Sigmoid colon (tissue), 7 donors: Measurements from ENCODE around the gene LTA. TPM values are rescaled to one million over a fixed set of nuclear protein-coding genes. Genes with fewer than 3 reads are reported as not detected.

Source experiments
- DNase-seq: peaks from one replicate; pipeline ENCODE4 v3.0.0-alpha.2; 2019
- H3K27ac ChIP-seq, 4 donors: fragments of 200-600 bp; sonication (generic); one replicate each; pipeline ENCODE4 v1.5.1; 2016 to 2019; ENCODE audit warnings: mild to moderate bottlenecking in 1 of 4
- H3K27me3 ChIP-seq, 3 donors: fragments of 200-600 bp; sonication (generic); one replicate each; pipeline ENCODE4 v1.5.1; 2019; ENCODE audit warnings: mild to moderate bottlenecking in 1 of 3
- H3K36me3 ChIP-seq, 4 donors: fragments of 200-600 bp; sonication (generic); one replicate each; pipeline ENCODE4 v1.5.1; 2016 to 2019
- H3K4me1 ChIP-seq, 4 donors: fragments of 200-600 bp; sonication (generic); one replicate each; pipeline ENCODE4 v1.5.1; 2017 to 2019
- H3K4me3 ChIP-seq, 4 donors: fragments of 200-600 bp; sonication (generic); one replicate each; pipeline ENCODE4 v1.5.1; 2017 to 2019; ENCODE audit warnings: mild to moderate bottlenecking in 2 of 4, moderate library complexity in 1 of 4
- H3K9me3 ChIP-seq, 4 donors: fragments of 200-600 bp in 3 of 4; sonication (generic) in 3 of 4; one replicate each; pipeline versions ENCODE4 v1.5.1 to v1.6.1; 2013 to 2019
- CTCF ChIP-seq, 4 experiments: fragments of 450-650 bp in 3 of 4; fragments of 200-600 bp in 1 of 4; IDR thresholded peaks; one replicate each; pipeline ENCODE4 v1.5.1; 2016 to 2019; ENCODE audit warnings: antibody characterized with exemption in 4 of 4, mild to moderate bottlenecking in 3 of 4, moderate library complexity in 2 of 4
- EP300 ChIP-seq, 4 donors: sonication (generic); formaldehyde crosslinking; IDR thresholded peaks; one replicate each; pipeline ENCODE4 v1.6.1; 2017; ENCODE audit warnings: antibody characterized with exemption in 4 of 4
- POLR2A ChIP-seq, 2 donors: fragments of 450-650 bp; IDR thresholded peaks; one replicate each; pipeline ENCODE4 v1.6.1; 2016; ENCODE audit warnings: antibody characterized with exemption in 2 of 2, mild to moderate bottlenecking in 2 of 2, moderate library complexity in 2 of 2
- POLR2AphosphoS5 ChIP-seq, 4 donors: sonication (generic); formaldehyde crosslinking; IDR thresholded peaks; one replicate each; pipeline ENCODE4 v1.6.1; 2017; ENCODE audit warnings: antibody characterized with exemption in 4 of 4
- WGBS, 2 donors: extraction: QIAGEN DNeasy Blood & Tissue Kit; methylation state at CpG; one replicate each; pipeline ENCODE4 v1.1.7; 2013; 5-methylcytosine and 5-hydroxymethylcytosine counted together
- intact Hi-C: fragments of 100-400 bp; cut with DNase I; formaldehyde crosslinking; loops from one replicate; pipeline ENCODE4 v1.15.1; 2023
- polyA plus RNA-seq, 3 donors: library from polyadenylated mRNA; stranded (reverse); fragments of 200-250 nt; gene quantifications; one replicate each; pipeline ENCODE4 v1.2.3, GENCODE V29; 2013
- total RNA-seq, 4 donors: library from RNA; depleted of rRNA; stranded (reverse); fragments of >200 nt; gene quantifications; one replicate each; pipeline ENCODE4 v1.1.0, GENCODE V29; 2016
- donor health status: healthy with polysubstance abuse.
- donor health status: Bipolar disorder and iron deficiency.
- donor health status: healthy.

Gene LTA
- total and polyA plus RNA-seq, 7 donors = 3.6 TPM; not detected in 6

- no peak for TF ChIP-seq CTCF (IDR thresholded peaks at IDR 0.05)
- TF ChIP-seq POLR2A (IDR thresholded peaks at IDR 0.05) = no peak
- TF ChIP-seq EP300 (IDR thresholded peaks at IDR 0.05) = no peak
- TF ChIP-seq POLR2AphosphoS5 (IDR thresholded peaks at IDR 0.05) = no peak
These were observed 2.3 kb downstream of the LTA start for GRCh38 chr6:31574106-31575061.

GRCh38 chr6:31575335-31575901 lies 3.3 kb downstream of the LTA start, which contains the start of gene TNF:
Gene TNF, plus strand, starts transcription at chr6:31575565. Its CDS starts 177 bp downstream, at chr6:31575742.
- 36 to 39% methylated on average over 19 of the region's 19 CpGs for WGBS, 2 donors
- Histone ChIP-seq H3K36me3 (no peaks in the 10 kb centered on the region), H3K27ac (peak within 1 kb of the TSS; percentile 47 to 79 (median 74)), H3K9me3 (no peaks in the 10 kb centered on the region), H3K27me3 (no peaks in the 10 kb centered on the region), H3K4me1 (peaks cover 0 to 7% (median 4%) of the 10 kb centered on the region in 4 donors), H3K4me3 (peak within 1 kb of the TSS in 3 of 4 donors; percentile 27 to 48 (median 43))
- TF ChIP-seq EP300 (IDR thresholded peaks at IDR 0.05) (no peak), POLR2AphosphoS5 (IDR thresholded peaks at IDR 0.05) (peak; percentile 50 to 81 (median 80)), CTCF (IDR thresholded peaks at IDR 0.05) (no peak), POLR2A (IDR thresholded peaks at IDR 0.05) (peak; percentile 49 to 58)
- peak; percentile 86 for DNase-seq
- intact Hi-C loops = no loop called here

More at GRCh38 chr6:31574106-31575061, 2.3 kb downstream of the LTA start:
- no peaks in the 10 kb centered on the region for H3K36me3 ChIP-seq
- intact Hi-C loops = no loop called here
- 73 to 78% methylated on average over 14 of the region's 14 CpGs for WGBS, 2 donors
- H3K27ac ChIP-seq = peak overlapping the region in 3 of 4 donors; percentile 73 to 79 (median 76)
- DNase-seq = no peak
- no peak overlapping the region for H3K4me3 ChIP-seq
- H3K27me3 ChIP-seq = peaks cover 0 to 5% (median 0%) of the 10 kb centered on the region in 3 donors
- no peaks in the 10 kb centered on the region for H3K9me3 ChIP-seq
- H3K4me1 ChIP-seq = peaks cover 0 to 4% (median 0%) of the 10 kb centered on the region in 4 donors

- no peaks in the 10 kb centered on the region for H3K27me3 ChIP-seq
- no peak for DNase-seq
- H3K27ac ChIP-seq = peak overlapping the region; percentile 47 to 79 (median 74)
- intact Hi-C loops = no loop called here
- 61 to 73% methylated on average over 8 of the region's 8 CpGs for WGBS, 2 donors
- H3K36me3 ChIP-seq = no peaks in the 10 kb centered on the region
- H3K4me3 ChIP-seq = peak overlapping the region in 3 of 4 donors; percentile 27 to 48 (median 43)
- no peaks in the 10 kb centered on the region for H3K9me3 ChIP-seq
- H3K4me1 ChIP-seq = peaks cover 0 to 13% (median 6%) of the 10 kb centered on the region in 4 donors
- TF ChIP-seq CTCF (IDR thresholded peaks at IDR 0.05) = no peak
- TF ChIP-seq EP300 (IDR thresholded peaks at IDR 0.05) = no peak
- no peak for TF ChIP-seq POLR2A (IDR thresholded peaks at IDR 0.05)
- no peak for TF ChIP-seq POLR2AphosphoS5 (IDR thresholded peaks at IDR 0.05)
These were observed 4.0 kb downstream of the LTA start for GRCh38 chr6:31575952-31576685.

DNA sequence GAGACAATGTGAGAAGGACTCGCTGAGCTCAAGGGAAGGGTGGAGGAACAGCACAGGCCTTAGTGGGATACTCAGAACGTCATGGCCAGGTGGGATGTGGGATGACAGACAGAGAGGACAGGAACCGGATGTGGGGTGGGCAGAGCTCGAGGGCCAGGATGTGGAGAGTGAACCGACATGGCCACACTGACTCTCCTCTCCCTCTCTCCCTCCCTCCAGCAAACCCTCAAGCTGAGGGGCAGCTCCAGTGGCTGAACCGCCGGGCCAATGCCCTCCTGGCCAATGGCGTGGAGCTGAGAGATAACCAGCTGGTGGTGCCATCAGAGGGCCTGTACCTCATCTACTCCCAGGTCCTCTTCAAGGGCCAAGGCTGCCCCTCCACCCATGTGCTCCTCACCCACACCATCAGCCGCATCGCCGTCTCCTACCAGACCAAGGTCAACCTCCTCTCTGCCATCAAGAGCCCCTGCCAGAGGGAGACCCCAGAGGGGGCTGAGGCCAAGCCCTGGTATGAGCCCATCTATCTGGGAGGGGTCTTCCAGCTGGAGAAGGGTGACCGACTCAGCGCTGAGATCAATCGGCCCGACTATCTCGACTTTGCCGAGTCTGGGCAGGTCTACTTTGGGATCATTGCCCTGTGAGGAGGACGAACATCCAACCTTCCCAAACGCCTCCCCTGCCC lies 4.9 kb downstream of the LTA start:
- Histone ChIP-seq H3K9me3 (no peaks in the 10 kb centered on the region), H3K36me3 (no peaks in the 10 kb centered on the region), H3K4me3 (no peak overlapping the region), H3K27ac (no peak overlapping the region), H3K4me1 (peaks cover 0 to 21% (median 13%) of the 10 kb centered on the region in 4 donors), H3K27me3 (no peaks in the 10 kb centered on the region)
- intact Hi-C loops = no loop called here
- 77 to 85% methylated on average over 19 of the region's 19 CpGs for WGBS, 2 donors
- TF ChIP-seq POLR2AphosphoS5 (IDR thresholded peaks at IDR 0.05) = no peak
- TF ChIP-seq EP300 (IDR thresholded peaks at IDR 0.05) = no peak
- TF ChIP-seq CTCF (IDR thresholded peaks at IDR 0.05) = no peak
- no peak for TF ChIP-seq POLR2A (IDR thresholded peaks at IDR 0.05)
- DNase-seq = no peak
